IMR-90 (cell line): Measurements from ENCODE around the gene PLCG1. TPM values are rescaled to one million over a fixed set of nuclear protein-coding genes. Genes with fewer than 3 reads are reported as not detected.

Experiments used
- ATAC-seq: fragments of 200-7000 bp; cut with Tn5 transposase; 2 replicates; pipeline ENCODE4 v1.9.1; 2020; ENCODE audit warnings: low read depth, mild to moderate bottlenecking, moderate library complexity
- BruUV-seq: library from RNA; stranded (reverse); fragments of 400-500 nt; replicated peaks from 2 replicates; lab custom pipeline; 2021; lab: Mats Ljungman, UMichigan
- CTCF ChIA-PET: fragments of 300-600 bp; formaldehyde crosslinking; extraction: SDS; loops from one replicate; lab custom pipeline; 2021; ENCODE audit warnings: antibody characterized with exemption; lab: Yijun Ruan, JAX
- POLR2A ChIA-PET: fragments of 300-600 bp; sonication (Branson Sonifier 250); formaldehyde crosslinking; loops from one replicate; lab custom pipeline; 2022; ENCODE audit warnings: antibody characterized with exemption; ENCODE audit not compliant: unreplicated experiment; lab: Charles Lee
- DNase-seq: peaks from one replicate; pipeline ENCODE4 v3.0.0; 2013
- H2AFZ ChIP-seq: replicated peaks from 2 replicates; pipeline ENCODE3; 2013; ENCODE audit warnings: low read length, mild to moderate bottlenecking; ENCODE audit not compliant: poor library complexity
- H2AK5ac ChIP-seq: 2 replicates; pipeline ENCODE4 v1.6.1; 2013; ENCODE audit warnings: low read depth, low read length, inconsistent platforms
- H2AK9ac ChIP-seq: replicated peaks from 2 replicates; pipeline ENCODE3; 2013; ENCODE audit warnings: mild to moderate bottlenecking, low read depth, low read length, moderate library complexity; ENCODE audit not compliant: poor library complexity
- H2BK120ac ChIP-seq: 2 replicates; pipeline ENCODE4 v1.6.1; 2013; ENCODE audit warnings: low read depth, low read length, inconsistent platforms
- H2BK15ac ChIP-seq: 3 replicates; pipeline ENCODE4 v1.6.1; 2013; ENCODE audit warnings: low read depth, low read length, inconsistent platforms
- H2BK20ac ChIP-seq: 2 replicates; pipeline ENCODE4 v1.6.1; 2013; ENCODE audit warnings: low read depth, mild to moderate bottlenecking, inconsistent platforms, low read length, moderate library complexity
- H2BK5ac ChIP-seq: 2 replicates; pipeline ENCODE4 v1.6.1; 2013; ENCODE audit warnings: mild to moderate bottlenecking, low read depth, low read length, inconsistent platforms; ENCODE audit not compliant: poor library complexity, severe bottlenecking
- H3K14ac ChIP-seq: replicated peaks from 2 replicates; pipeline ENCODE4 v1.6.1; 2013; ENCODE audit warnings: low read depth, low read length, inconsistent platforms
- H3K18ac ChIP-seq: 2 replicates; pipeline ENCODE4 v1.6.1; 2013; ENCODE audit warnings: low read depth, low read length, control low read depth
- H3K23ac ChIP-seq: 2 replicates; pipeline ENCODE4 v1.6.1; 2013; ENCODE audit warnings: low read depth, low read length, inconsistent platforms
- H3K27ac ChIP-seq: 2 replicates; pipeline ENCODE4 v1.5.1; 2013; ENCODE audit warnings: mild to moderate bottlenecking, control low read depth, low read length; ENCODE audit not compliant: insufficient read depth
- H3K27me3 ChIP-seq: 2 replicates; pipeline ENCODE4 v1.6.1; 2013; ENCODE audit warnings: low read length; ENCODE audit not compliant: control insufficient read depth, insufficient read depth
- H3K36me3 ChIP-seq: 2 replicates; pipeline ENCODE4 v1.6.1; 2013; ENCODE audit warnings: low read length, mixed read lengths; ENCODE audit not compliant: control insufficient read depth, insufficient read depth
- H3K4ac ChIP-seq: 2 replicates; pipeline ENCODE4 v1.6.1; 2013; ENCODE audit warnings: low read depth, low read length, inconsistent platforms
- H3K4me1 ChIP-seq: 2 replicates; pipeline ENCODE4 v1.6.1; 2013; ENCODE audit warnings: low read length, mixed read lengths; ENCODE audit not compliant: control insufficient read depth, insufficient read depth
- H3K4me2 ChIP-seq: 2 replicates; pipeline ENCODE4 v1.6.1; 2013; ENCODE audit warnings: low read depth, mild to moderate bottlenecking, control low read depth, low read length, moderate library complexity
- H3K4me3 ChIP-seq: 2 replicates; pipeline ENCODE4 v1.5.1; 2013; ENCODE audit warnings: low read depth, mild to moderate bottlenecking, control low read depth, low read length, moderate library complexity; ENCODE audit not compliant: insufficient read depth
- H3K56ac ChIP-seq: 2 replicates; pipeline ENCODE4 v1.6.1; 2013; ENCODE audit warnings: low read length, inconsistent platforms; ENCODE audit not compliant: insufficient read depth; ENCODE audit errors: extremely low read depth
- H3K79me1 ChIP-seq, 2 experiments: 2 replicates each; pipeline ENCODE4 v1.6.1; 2013; ENCODE audit warnings: low read length in 2 of 2, inconsistent platforms in 1 of 2, low read depth in 1 of 2
- H3K9ac ChIP-seq: 2 replicates; pipeline ENCODE4 v1.6.1; 2013; ENCODE audit warnings: low read depth, low read length, control low read depth
- H3K9me1 ChIP-seq: 2 replicates; pipeline ENCODE4 v1.6.1; 2013; ENCODE audit warnings: low read length, inconsistent platforms; ENCODE audit not compliant: insufficient read depth
- H3K9me3 ChIP-seq: 2 replicates; pipeline ENCODE4 v1.6.1; 2013; ENCODE audit warnings: low read length; ENCODE audit not compliant: control insufficient read depth, insufficient read depth
- H4K20me1 ChIP-seq: 2 replicates; pipeline ENCODE4 v1.6.1; 2013; ENCODE audit warnings: low read length, inconsistent platforms; ENCODE audit not compliant: insufficient read depth
- H4K5ac ChIP-seq: 2 replicates; pipeline ENCODE4 v1.6.1; 2013; ENCODE audit warnings: mild to moderate bottlenecking, low read depth, low read length, control low read depth
- H4K8ac ChIP-seq, 2 experiments: 2 replicates each; pipeline ENCODE4 v1.6.1; 2013; ENCODE audit warnings: low read depth in 2 of 2, low read length in 2 of 2, control low read depth in 1 of 2, inconsistent platforms in 1 of 2
- H4K91ac ChIP-seq: 2 replicates; pipeline ENCODE4 v1.6.1; 2013; ENCODE audit warnings: low read depth, low read length, inconsistent platforms; ENCODE audit not compliant: insufficient read depth
- BHLHE40 ChIP-seq: fragments of 150-350 bp; IDR thresholded peaks from 2 replicates; pipeline ENCODE4 v1.6.1; 2016; ENCODE audit warnings: mild to moderate bottlenecking, low read depth, low read length
- CEBPB ChIP-seq: IDR thresholded peaks from 2 replicates; pipeline ENCODE4 v1.6.1; 2012; ENCODE audit warnings: low read depth, low read length, improper control_type of control experiment
- CHD1 ChIP-seq: IDR thresholded peaks from 2 replicates; pipeline ENCODE4 v1.6.1; 2012; ENCODE audit warnings: low read depth, low read length, improper control_type of control experiment
- FOS ChIP-seq: fragments of 150-350 bp; IDR thresholded peaks from 2 replicates; pipeline ENCODE4 v1.6.1; 2016; ENCODE audit warnings: low read depth, low read length
- MAFK ChIP-seq: IDR thresholded peaks from 2 replicates; pipeline ENCODE4 v1.6.1; 2012; ENCODE audit warnings: low read depth, low read length, improper control_type of control experiment
- MAZ ChIP-seq: IDR thresholded peaks from 2 replicates; pipeline ENCODE4 v1.6.1; 2012; ENCODE audit warnings: low read depth, mild to moderate bottlenecking, low read length, improper control_type of control experiment, moderate library complexity, borderline replicate concordance
- MXI1 ChIP-seq: IDR thresholded peaks from 2 replicates; pipeline ENCODE4 v1.6.1; 2012; ENCODE audit warnings: low read depth, mild to moderate bottlenecking, low read length, moderate library complexity, borderline replicate concordance
- NFE2L2 ChIP-seq: fragments of 150-350 bp; IDR thresholded peaks from 2 replicates; pipeline ENCODE4 v1.6.1; 2016; ENCODE audit warnings: low read depth, mild to moderate bottlenecking, low read length
- POLR2A ChIP-seq: IDR thresholded peaks from 2 replicates; pipeline ENCODE4 v1.6.1; 2012; ENCODE audit warnings: mild to moderate bottlenecking, low read depth, low read length
- RAD21 ChIP-seq: IDR thresholded peaks from 2 replicates; pipeline ENCODE4 v1.6.1; 2012; ENCODE audit warnings: low read length, improper control_type of control experiment
- RCOR1 ChIP-seq: IDR thresholded peaks from 2 replicates; pipeline ENCODE4 v1.6.1; 2012; ENCODE audit warnings: mild to moderate bottlenecking, low read length, improper control_type of control experiment; ENCODE audit not compliant: insufficient replicate concordance
- RFX5 ChIP-seq: IDR thresholded peaks from 2 replicates; pipeline ENCODE4 v1.8.0; 2012; ENCODE audit warnings: low read depth, mild to moderate bottlenecking, low read length, moderate library complexity
- SMC3 ChIP-seq: fragments of 150-350 bp; IDR thresholded peaks from 2 replicates; pipeline ENCODE4 v1.6.1; 2016; ENCODE audit warnings: low read depth, mild to moderate bottlenecking, antibody characterized with exemption, low read length, moderate library complexity
- USF2 ChIP-seq: fragments of 150-350 bp; IDR thresholded peaks from 2 replicates; pipeline ENCODE4 v1.6.1; 2017; ENCODE audit warnings: mild to moderate bottlenecking, antibody characterized with exemption, low read length, low read depth
- WGBS, 2 experiments: methylation state at CpG; one replicate each; pipeline versions ENCODE4 v1.1.5 to v1.1.7; 2013; ENCODE audit warnings: missing lambda C conversion rate in 2 of 2; ENCODE audit not compliant: insufficient read length in 1 of 2; ENCODE audit errors: extremely low coverage in 2 of 2; 5-methylcytosine and 5-hydroxymethylcytosine counted together
- dilution Hi-C: fragments of 300-500 bp; cut with HindIII; formaldehyde crosslinking; loops from one replicate; pipeline ENCODE4 v1.14.3; 2018; ENCODE audit warnings: low sequenced_read_pairs; ENCODE audit not compliant: unreplicated experiment
- in situ Hi-C: fragments of 300-500 bp; cut with MboI; formaldehyde crosslinking; loops from 3 replicates; pipeline ENCODE4 v1.14.3; 2019; ENCODE audit warnings: low sequenced_read_pairs, inconsistent platforms, mixed read lengths
- intact Hi-C: fragments of 100-400 bp; cut with micrococcal nuclease; formaldehyde crosslinking; loops from 2 replicates; pipeline ENCODE4 v1.10.0; 2022
- polyA plus RNA-seq, 3 experiments: library from polyadenylated mRNA; depleted of rRNA; stranded (reverse); fragments of >200 nt; gene quantifications; 2 replicates each; pipeline ENCODE4 v1.2.3, GENCODE V29; 2012; ENCODE audit warnings: low replicate concordance in 1 of 3
- total RNA-seq: library from RNA; depleted of rRNA; stranded (reverse); fragments of >200 nt; gene quantifications from 2 replicates; pipeline ENCODE4 v1.2.3, GENCODE V29; 2012
- TF ChIP-seq, protein P1 (sequence below): conservative IDR thresholded peaks from 2 replicates; pipeline ENCODE4 v1.5.1; 2012; ENCODE audit warnings: mild to moderate bottlenecking, low read depth, low read length, improper control_type of control experiment
- TF ChIP-seq, protein P2 (sequence below): fragments of 150-350 bp; IDR thresholded peaks from 2 replicates; pipeline ENCODE4 v1.6.1; 2016; ENCODE audit warnings: low read depth, mild to moderate bottlenecking, low read length, moderate library complexity, borderline replicate concordance

The PLCG1 gene
- total and polyA plus RNA-seq, 2 of the 4 experiments (the other 2 are of a cell fraction), result 59.1 to 69.1 TPM

GRCh38 chr20:41116282-41116956, 20.9 kb upstream of the PLCG1 start:
- intact Hi-C loops, result no loop called here
- H2BK15ac ChIP-seq, result no peak overlapping the region
- H4K5ac ChIP-seq, result no peak overlapping the region
- POLR2A ChIA-PET, result no interaction called here
- no peak overlapping the region for H3K4me2 ChIP-seq
- no peaks in the 10 kb centered on the region; the same call in 1 of the 2 replicates for H4K20me1 ChIP-seq
- ATAC-seq (no peak), DNase-seq (no peak)
- H3K18ac ChIP-seq, result no peak overlapping the region
- no peak for TF ChIP-seq BHLHE40
- TF ChIP-seq MAZ, result no peak
- TF ChIP-seq POLR2A, result no peak
- no peak for TF ChIP-seq USF2
- no peak for TF ChIP-seq MAFK
- TF ChIP-seq CHD1, result no peak
- no peak for TF ChIP-seq RFX5
- no peak for TF ChIP-seq MXI1
- TF ChIP-seq SMC3, result no peak
- no peak for TF ChIP-seq RCOR1
- no peak for TF ChIP-seq RAD21
- TF ChIP-seq, protein P1, sequence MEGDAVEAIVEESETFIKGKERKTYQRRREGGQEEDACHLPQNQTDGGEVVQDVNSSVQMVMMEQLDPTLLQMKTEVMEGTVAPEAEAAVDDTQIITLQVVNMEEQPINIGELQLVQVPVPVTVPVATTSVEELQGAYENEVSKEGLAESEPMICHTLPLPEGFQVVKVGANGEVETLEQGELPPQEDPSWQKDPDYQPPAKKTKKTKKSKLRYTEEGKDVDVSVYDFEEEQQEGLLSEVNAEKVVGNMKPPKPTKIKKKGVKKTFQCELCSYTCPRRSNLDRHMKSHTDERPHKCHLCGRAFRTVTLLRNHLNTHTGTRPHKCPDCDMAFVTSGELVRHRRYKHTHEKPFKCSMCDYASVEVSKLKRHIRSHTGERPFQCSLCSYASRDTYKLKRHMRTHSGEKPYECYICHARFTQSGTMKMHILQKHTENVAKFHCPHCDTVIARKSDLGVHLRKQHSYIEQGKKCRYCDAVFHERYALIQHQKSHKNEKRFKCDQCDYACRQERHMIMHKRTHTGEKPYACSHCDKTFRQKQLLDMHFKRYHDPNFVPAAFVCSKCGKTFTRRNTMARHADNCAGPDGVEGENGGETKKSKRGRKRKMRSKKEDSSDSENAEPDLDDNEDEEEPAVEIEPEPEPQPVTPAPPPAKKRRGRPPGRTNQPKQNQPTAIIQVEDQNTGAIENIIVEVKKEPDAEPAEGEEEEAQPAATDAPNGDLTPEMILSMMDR, result no peak
- no peak for TF ChIP-seq CEBPB
- no peak for TF ChIP-seq NFE2L2
- TF ChIP-seq, protein P2, sequence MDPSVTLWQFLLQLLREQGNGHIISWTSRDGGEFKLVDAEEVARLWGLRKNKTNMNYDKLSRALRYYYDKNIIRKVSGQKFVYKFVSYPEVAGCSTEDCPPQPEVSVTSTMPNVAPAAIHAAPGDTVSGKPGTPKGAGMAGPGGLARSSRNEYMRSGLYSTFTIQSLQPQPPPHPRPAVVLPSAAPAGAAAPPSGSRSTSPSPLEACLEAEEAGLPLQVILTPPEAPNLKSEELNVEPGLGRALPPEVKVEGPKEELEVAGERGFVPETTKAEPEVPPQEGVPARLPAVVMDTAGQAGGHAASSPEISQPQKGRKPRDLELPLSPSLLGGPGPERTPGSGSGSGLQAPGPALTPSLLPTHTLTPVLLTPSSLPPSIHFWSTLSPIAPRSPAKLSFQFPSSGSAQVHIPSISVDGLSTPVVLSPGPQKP, result no peak
- no peak for TF ChIP-seq FOS
- no peak overlapping the region for H2AK9ac ChIP-seq
- no peak overlapping the region for H3K4me3 ChIP-seq
- H3K9me3 ChIP-seq, result no peaks in the 10 kb centered on the region
- no peak overlapping the region for H2BK5ac ChIP-seq
- no TSS peak for BruUV-seq
- no peaks in the 10 kb centered on the region; the same call in 1 of the 2 replicates for H3K9me1 ChIP-seq
- in situ Hi-C loops, result no loop called here
- H2BK120ac ChIP-seq, result no peak overlapping the region
- no peak overlapping the region for H3K27ac ChIP-seq
- no peaks in the 10 kb centered on the region for H3K4me1 ChIP-seq
- no peak overlapping the region for H4K91ac ChIP-seq
- H3K4ac ChIP-seq, result no peak overlapping the region
- no peak overlapping the region for H3K9ac ChIP-seq
- H4K8ac ChIP-seq, result no peak overlapping the region
- H3K36me3 ChIP-seq, result peaks cover 70% of the 10 kb centered on the region
- 91% methylated on average over 3 of the region's 6 CpGs; no CpG with 5 or more reads in 1 of the 2 experiments for WGBS, 2 experiments
- no peak overlapping the region for H3K23ac ChIP-seq
- no peak overlapping the region for H3K14ac ChIP-seq
- no peak overlapping the region for H2AFZ ChIP-seq
- dilution Hi-C loops, result no loop called here
- H3K27me3 ChIP-seq, result no peaks in the 10 kb centered on the region
- H2AK5ac ChIP-seq, result no peak overlapping the region
- H3K56ac ChIP-seq, result no peak overlapping the region
- H3K79me1 ChIP-seq, result peaks cover 26 to 30% of the 10 kb centered on the region in 2 experiments
- CTCF ChIA-PET, result no interaction called here
- H2BK20ac ChIP-seq, result no peak overlapping the region
